ENCODE results near the gene DCUN1D5. TPM values are rescaled to one million over a fixed set of nuclear protein-coding genes. Genes with fewer than 3 reads are reported as not detected.

Gene DCUN1D5
- total and polyA plus RNA-seq, 2 experiments from 2014 or later, result 136 to 189 TPM

GRCh38 chr11:103077554-103077953 lies 14.4 kb downstream of the DCUN1D5 start:
- Mint-ChIP-seq H3K4me3 (no peak overlapping the region), H3K36me3 (ENCODE audit: low read depth) (peaks cover 90% of the 10 kb centered on the region), H3K27me3 (ENCODE audit: insufficient read depth, low read depth, poor library complexity) (no peaks in the 10 kb centered on the region), H3K9me3 (no peaks in the 10 kb centered on the region), H3K27ac (no peak overlapping the region), H3K4me1 (no peaks in the 10 kb centered on the region)
- Histone ChIP-seq H3K9me2 (ENCODE audit: insufficient read depth) (no peaks in the 10 kb centered on the region), H3K79me2 (replicated peaks; ENCODE audit: insufficient read depth) (peaks cover 97% of the 10 kb centered on the region), H3K4me1 (ENCODE audit: insufficient read depth) (no peaks in the 10 kb centered on the region), H3K4me3 (no peak overlapping the region), H3K27me3 (ENCODE audit: insufficient read depth) (no peaks in the 10 kb centered on the region), H4K20me1 (replicated peaks; ENCODE audit: insufficient read depth) (peaks cover 20% of the 10 kb centered on the region), H2AFZ (no peak overlapping the region), H3K36me3 (ENCODE audit: insufficient read depth) (peaks cover 57% of the 10 kb centered on the region), H3K4me2 (no peak overlapping the region), H3K27ac (ENCODE audit: low read depth) (no peak overlapping the region), H3F3A (replicated peaks; ENCODE audit: low read depth) (no peaks in the 10 kb centered on the region)
- no peak for ATAC-seq
- TF ChIP-seq, protein P1, sequence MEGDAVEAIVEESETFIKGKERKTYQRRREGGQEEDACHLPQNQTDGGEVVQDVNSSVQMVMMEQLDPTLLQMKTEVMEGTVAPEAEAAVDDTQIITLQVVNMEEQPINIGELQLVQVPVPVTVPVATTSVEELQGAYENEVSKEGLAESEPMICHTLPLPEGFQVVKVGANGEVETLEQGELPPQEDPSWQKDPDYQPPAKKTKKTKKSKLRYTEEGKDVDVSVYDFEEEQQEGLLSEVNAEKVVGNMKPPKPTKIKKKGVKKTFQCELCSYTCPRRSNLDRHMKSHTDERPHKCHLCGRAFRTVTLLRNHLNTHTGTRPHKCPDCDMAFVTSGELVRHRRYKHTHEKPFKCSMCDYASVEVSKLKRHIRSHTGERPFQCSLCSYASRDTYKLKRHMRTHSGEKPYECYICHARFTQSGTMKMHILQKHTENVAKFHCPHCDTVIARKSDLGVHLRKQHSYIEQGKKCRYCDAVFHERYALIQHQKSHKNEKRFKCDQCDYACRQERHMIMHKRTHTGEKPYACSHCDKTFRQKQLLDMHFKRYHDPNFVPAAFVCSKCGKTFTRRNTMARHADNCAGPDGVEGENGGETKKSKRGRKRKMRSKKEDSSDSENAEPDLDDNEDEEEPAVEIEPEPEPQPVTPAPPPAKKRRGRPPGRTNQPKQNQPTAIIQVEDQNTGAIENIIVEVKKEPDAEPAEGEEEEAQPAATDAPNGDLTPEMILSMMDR (conservative IDR thresholded peaks at IDR 0.05; ENCODE audit: low read depth in 2 of 2), result no peak
- no peak for TF ChIP-seq CREB1 (CRISPR knock-in tag; IDR thresholded peaks at IDR 0.05; ENCODE audit: low read depth)
- TF ChIP-seq, protein P2, sequence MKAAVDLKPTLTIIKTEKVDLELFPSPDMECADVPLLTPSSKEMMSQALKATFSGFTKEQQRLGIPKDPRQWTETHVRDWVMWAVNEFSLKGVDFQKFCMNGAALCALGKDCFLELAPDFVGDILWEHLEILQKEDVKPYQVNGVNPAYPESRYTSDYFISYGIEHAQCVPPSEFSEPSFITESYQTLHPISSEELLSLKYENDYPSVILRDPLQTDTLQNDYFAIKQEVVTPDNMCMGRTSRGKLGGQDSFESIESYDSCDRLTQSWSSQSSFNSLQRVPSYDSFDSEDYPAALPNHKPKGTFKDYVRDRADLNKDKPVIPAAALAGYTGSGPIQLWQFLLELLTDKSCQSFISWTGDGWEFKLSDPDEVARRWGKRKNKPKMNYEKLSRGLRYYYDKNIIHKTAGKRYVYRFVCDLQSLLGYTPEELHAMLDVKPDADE (IDR thresholded peaks at IDR 0.05), result no peak
- no peak for TF ChIP-seq NANOG (IDR thresholded peaks at IDR 0.05; ENCODE audit: borderline replicate concordance)
- no peak for TF ChIP-seq ZNF331 (CRISPR knock-in tag; IDR thresholded peaks at IDR 0.05; ENCODE audit: low read depth)
- no peak for TF ChIP-seq ZNF114 (CRISPR knock-in tag; IDR thresholded peaks at IDR 0.05)
- no peak for TF ChIP-seq ZNF462 (CRISPR knock-in tag; IDR thresholded peaks at IDR 0.05)
- no peak for TF ChIP-seq JUNB (IDR thresholded peaks at IDR 0.05; ENCODE audit: unreplicated experiment)
- no peak for DNase-seq (ENCODE audit: low spot score)
